ENCODE data around the gene ZNF346.

GRCh38 chr5:177022386-177023302 lies at the start of gene ZNF346:
- peak in 4 of 7 experiments; percentile 32 to 54 (median 36) for TF ChIP-seq CTCF (IDR thresholded peaks at IDR 0.05)
- TF ChIP-seq POLR2A (IDR thresholded peaks at IDR 0.05) = peak in 1 of 4 donors; percentile 31
- no peak for TF ChIP-seq EP300 (IDR thresholded peaks at IDR 0.05)
